NT2/D1 (cell line): Measurements from ENCODE around the gene SGPP2.

Source experiments
- DNase-seq: peaks from one replicate; pipeline ENCODE4 v3.0.0-alpha.2; 2011; ENCODE audit warnings: low read depth, low spot score
- H3K27me3 ChIP-seq: 2 replicates; pipeline ENCODE4 v1.6.0; 2011; ENCODE audit warnings: mild to moderate bottlenecking; ENCODE audit not compliant: insufficient read length, insufficient read depth
- H3K36me3 ChIP-seq: 2 replicates; pipeline ENCODE4 v1.6.1; 2011; ENCODE audit warnings: mild to moderate bottlenecking, low read length, mixed read lengths; ENCODE audit not compliant: insufficient read depth, insufficient read length
- H3K4me1 ChIP-seq: 2 replicates; pipeline ENCODE4 v1.5.1; 2011; ENCODE audit not compliant: insufficient read depth, insufficient read length
- H3K4me3 ChIP-seq: 2 replicates; pipeline ENCODE4 v1.5.1; 2011; ENCODE audit warnings: low read depth; ENCODE audit not compliant: insufficient read length
- H3K9ac ChIP-seq: 2 replicates; pipeline ENCODE4 v1.6.0; 2011; ENCODE audit warnings: low read depth; ENCODE audit not compliant: insufficient read length
- H3K9me3 ChIP-seq: 2 replicates; pipeline ENCODE4 v1.5.1; 2011; ENCODE audit warnings: mild to moderate bottlenecking, low read length; ENCODE audit not compliant: insufficient read depth
- SUZ12 ChIP-seq: IDR thresholded peaks from 2 replicates; pipeline ENCODE4 v1.6.1; 2011; ENCODE audit not compliant: insufficient read length, insufficient read depth; ENCODE audit errors: extremely low read depth
- YY1 ChIP-seq: IDR thresholded peaks from 2 replicates; pipeline ENCODE4 v1.6.1; 2011; ENCODE audit not compliant: insufficient read length, insufficient read depth
- ZNF274 ChIP-seq: IDR thresholded peaks from 2 replicates; pipeline ENCODE4 v1.6.1; 2011; ENCODE audit warnings: mild to moderate bottlenecking, low read depth, low read length

Gene SGPP2

DNA sequence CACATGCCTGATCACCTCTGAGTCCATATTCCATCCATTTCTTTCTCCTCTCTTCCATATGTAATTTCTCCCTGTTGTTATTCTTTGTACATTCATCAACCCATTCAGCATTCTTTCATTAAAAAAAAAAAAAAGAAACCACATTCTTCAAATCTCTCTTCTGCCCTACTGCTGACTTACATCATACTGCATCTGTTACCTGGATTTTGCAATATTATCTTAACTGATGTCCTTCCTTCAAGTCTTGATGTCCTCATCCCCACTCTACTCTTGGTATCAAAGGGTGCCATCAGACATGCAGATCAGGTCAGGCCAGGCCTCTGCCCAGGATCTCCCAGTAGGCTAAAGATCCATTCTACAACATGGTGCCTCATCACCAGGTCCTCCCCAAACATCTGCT lies 90.6 kb downstream of the SGPP2 start:
- H3K27me3 ChIP-seq = no peaks in the 10 kb centered on the region
- peaks cover 19% of the 10 kb centered on the region for H3K9me3 ChIP-seq
- no peak overlapping the region for H3K9ac ChIP-seq
- DNase-seq = no peak
- TF ChIP-seq SUZ12 (no peak), ZNF274 (no peak), YY1 (no peak)
- no peak overlapping the region for H3K4me3 ChIP-seq
- no peaks in the 10 kb centered on the region for H3K36me3 ChIP-seq
- no peaks in the 10 kb centered on the region for H3K4me1 ChIP-seq

DNA sequence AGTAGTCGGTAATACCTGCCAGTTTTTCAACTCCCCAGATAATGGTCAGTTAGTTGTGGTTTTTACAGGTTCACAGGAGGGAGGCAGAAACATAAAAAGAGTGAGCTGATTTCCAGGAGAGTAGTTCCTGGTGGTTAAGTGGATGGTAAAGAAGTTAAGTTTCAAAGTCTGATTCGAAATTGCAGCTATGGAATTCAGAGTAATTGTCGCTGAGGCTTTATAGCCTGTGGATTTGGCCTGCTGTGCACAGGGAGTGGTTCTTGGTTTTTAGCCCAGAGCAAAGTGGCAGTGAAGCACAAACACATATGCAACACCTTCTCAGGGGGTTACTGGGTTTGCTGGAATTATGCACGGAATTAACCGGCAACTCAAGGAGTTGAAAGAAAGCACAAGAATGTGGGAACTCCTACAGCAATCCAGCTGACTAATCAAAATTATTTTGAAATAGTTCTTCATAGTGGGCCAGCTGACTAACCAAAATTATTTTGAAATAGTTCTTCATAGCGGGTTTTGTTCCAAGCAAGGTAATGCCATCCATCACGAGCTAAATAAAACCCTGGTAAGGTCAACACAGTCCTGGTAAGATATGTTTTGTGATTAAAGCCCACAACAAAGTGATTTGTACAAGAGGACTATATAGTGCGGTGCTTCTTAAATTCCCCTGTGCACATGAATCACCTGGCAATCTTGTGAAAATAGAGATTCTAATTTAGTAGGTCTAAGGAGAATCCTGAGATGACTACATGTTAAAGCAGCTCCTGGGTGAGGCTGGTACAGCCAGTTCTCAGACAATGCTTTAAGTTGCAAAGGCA lies 94.4 kb downstream of the SGPP2 start:
- Histone ChIP-seq H3K9me3 (peaks cover 12% of the 10 kb centered on the region), H3K27me3 (no peaks in the 10 kb centered on the region), H3K9ac (no peak overlapping the region), H3K4me1 (no peaks in the 10 kb centered on the region), H3K4me3 (no peak overlapping the region), H3K36me3 (no peaks in the 10 kb centered on the region)
- no peak for TF ChIP-seq SUZ12
- no peak for TF ChIP-seq ZNF274
- no peak for TF ChIP-seq YY1
- DNase-seq = peak; percentile 27

DNA sequence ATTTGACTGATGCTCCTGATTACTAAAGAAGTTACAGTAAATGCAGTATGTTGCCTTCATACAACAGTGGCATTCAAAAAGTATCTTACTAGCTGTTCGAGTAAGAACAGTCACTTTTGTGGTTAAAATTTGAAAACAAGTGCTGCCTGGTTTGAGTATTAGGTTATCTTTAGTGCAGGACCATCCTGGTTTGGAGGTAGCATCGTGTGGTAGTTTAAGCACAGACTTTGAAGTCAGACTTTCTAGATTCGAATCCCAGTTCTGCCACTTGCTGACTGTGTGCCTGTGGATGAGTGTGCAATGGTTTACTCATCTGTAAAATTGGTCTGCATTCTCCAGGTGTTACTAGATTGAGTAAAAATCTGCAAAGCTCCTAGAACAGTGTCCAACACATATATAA lies 96.8 kb downstream of the SGPP2 start:
- Histone ChIP-seq H3K27me3 (no peaks in the 10 kb centered on the region), H3K4me3 (no peak overlapping the region), H3K9me3 (peaks cover 9% of the 10 kb centered on the region), H3K9ac (no peak overlapping the region), H3K4me1 (no peaks in the 10 kb centered on the region), H3K36me3 (no peaks in the 10 kb centered on the region)
- DNase-seq = no peak
- TF ChIP-seq YY1 = no peak
- TF ChIP-seq ZNF274 = no peak
- TF ChIP-seq SUZ12 = no peak

DNA sequence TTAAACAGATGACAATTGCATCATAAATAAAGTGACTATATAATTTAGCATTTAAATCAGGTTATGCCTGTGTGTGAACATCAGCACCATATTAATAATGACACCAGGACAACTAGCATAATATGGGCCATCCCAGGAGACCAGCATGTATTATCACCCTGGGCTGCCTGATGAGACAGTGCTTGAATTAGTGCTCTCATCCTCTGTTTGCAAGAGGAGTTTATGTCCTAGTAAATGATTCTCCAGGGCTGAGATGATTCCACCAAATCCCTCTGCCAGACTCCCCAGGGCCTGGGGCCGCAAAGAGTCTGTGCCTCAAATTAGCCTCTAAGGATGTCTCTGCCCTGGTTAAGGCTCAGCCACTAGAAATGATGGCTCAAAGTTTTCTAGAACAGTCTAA lies 97.7 kb downstream of the SGPP2 start:
- no peak overlapping the region for H3K4me3 ChIP-seq
- no peak for DNase-seq
- no peaks in the 10 kb centered on the region for H3K27me3 ChIP-seq
- no peaks in the 10 kb centered on the region for H3K9me3 ChIP-seq
- H3K4me1 ChIP-seq = no peaks in the 10 kb centered on the region
- TF ChIP-seq SUZ12 = no peak
- TF ChIP-seq ZNF274 = no peak
- TF ChIP-seq YY1 = no peak
- no peak overlapping the region for H3K9ac ChIP-seq
- H3K36me3 ChIP-seq = no peaks in the 10 kb centered on the region

DNA sequence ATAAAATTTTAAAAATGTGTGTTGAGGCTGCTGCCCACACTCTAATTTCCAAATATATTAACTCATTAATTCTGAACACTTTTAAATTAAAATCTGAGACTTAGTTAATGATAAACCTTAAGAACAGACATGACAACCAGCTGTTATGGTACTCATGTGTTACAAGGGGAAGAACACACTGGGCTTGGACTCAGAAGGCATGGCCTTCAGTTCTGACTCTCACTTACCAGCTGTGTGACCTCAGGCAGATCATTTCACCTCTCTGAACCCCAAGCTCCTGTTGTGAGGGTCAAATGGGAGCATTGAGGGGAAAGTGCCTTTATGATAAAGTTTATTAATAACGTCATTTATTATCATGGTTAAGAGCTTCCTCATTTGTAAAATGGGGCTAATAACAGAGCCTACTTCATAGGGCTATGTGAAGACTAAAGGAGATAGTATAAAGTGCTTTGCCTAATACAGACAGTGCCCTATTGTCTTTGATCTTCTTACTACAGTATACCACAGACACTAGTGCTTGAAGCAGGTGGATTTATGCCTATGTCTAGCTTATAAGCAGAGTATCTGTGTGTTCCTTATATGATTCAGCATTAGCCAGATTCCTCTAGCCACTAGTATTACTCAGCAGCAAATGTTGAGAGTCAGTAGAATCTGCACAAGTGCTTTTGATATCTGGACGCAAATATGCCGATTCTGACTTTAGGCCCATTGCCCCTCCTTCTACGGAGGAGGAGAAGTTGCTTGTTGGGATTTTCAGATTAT lies 99.6 kb downstream of the SGPP2 start:
- TF ChIP-seq YY1 (no peak), SUZ12 (no peak), ZNF274 (no peak)
- Histone ChIP-seq H3K9ac (no peak overlapping the region), H3K9me3 (no peaks in the 10 kb centered on the region), H3K4me3 (no peak overlapping the region), H3K27me3 (no peaks in the 10 kb centered on the region), H3K36me3 (no peaks in the 10 kb centered on the region), H3K4me1 (no peaks in the 10 kb centered on the region)
- no peak for DNase-seq

DNA sequence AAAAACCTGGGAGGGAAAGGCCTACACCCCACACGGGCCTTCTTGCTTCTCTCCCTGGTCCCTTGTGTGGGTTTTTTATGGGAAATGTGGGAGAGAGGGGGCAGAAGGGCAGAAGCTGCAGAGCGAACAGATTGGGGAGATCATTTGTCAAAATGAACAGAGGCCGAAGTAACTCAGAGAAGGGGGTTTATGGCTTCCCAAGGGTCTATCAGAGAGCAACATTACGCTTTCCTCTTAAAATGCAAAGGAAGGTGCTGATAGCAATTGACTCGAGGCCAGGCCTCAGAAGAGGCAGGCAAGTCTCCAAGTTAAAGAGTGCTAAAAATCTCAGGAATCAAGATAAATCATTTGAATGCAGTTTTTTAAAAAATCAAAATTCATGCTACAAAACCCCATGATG lies 101.5 kb downstream of the SGPP2 start:
- Histone ChIP-seq H3K36me3 (no peaks in the 10 kb centered on the region), H3K9me3 (no peaks in the 10 kb centered on the region), H3K4me1 (no peaks in the 10 kb centered on the region), H3K9ac (no peak overlapping the region), H3K27me3 (no peaks in the 10 kb centered on the region), H3K4me3 (no peak overlapping the region)
- TF ChIP-seq SUZ12 = no peak
- TF ChIP-seq YY1 = no peak
- TF ChIP-seq ZNF274 = no peak
- no peak for DNase-seq
